Measurements from ENCODE around the gene NFIA.

The NFIA gene

DNA sequence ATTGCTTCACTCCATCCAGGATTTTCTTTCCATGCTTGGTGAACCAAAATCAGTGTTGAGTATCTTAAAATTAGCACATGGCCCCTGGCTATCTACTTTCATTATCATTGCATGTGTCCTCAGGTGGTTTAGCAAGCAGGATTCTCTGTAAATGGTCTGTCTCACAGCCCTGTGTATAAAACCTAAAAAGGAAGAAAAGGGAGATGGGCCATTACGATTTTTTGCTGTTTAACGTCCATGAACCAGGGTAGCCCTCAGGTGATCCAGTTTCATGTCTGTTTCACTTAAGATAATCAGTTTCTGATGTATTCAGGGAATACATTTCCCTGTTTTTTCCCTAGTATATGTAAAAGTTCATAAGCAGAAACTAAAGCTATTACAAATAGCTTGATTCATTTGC, 238.2 kb downstream of the NFIA start (continued):
- no peak for TF ChIP-seq PRDM10 (tag by site-specific recombination; IDR thresholded peaks at IDR 0.05)
- no peak for TF ChIP-seq ZNF776 (tag by site-specific recombination; IDR thresholded peaks at IDR 0.05; ENCODE audit: borderline replicate concordance)
- no peak for TF ChIP-seq ZNF132 (tag by site-specific recombination; IDR thresholded peaks at IDR 0.05; ENCODE audit: borderline replicate concordance)
- TF ChIP-seq TRIM28 (IDR thresholded peaks at IDR 0.05; ENCODE audit: borderline replicate concordance, low read length): no peak
- no peak for TF ChIP-seq ZNF37A (tag by site-specific recombination; IDR thresholded peaks at IDR 0.05)
- no peak for TF ChIP-seq ZFP69B (tag by site-specific recombination; IDR thresholded peaks at IDR 0.05)
- TF ChIP-seq ZNF223 (tag by site-specific recombination; IDR thresholded peaks at IDR 0.05): no peak
- no peak for TF ChIP-seq ZNF768 (tag by site-specific recombination; IDR thresholded peaks at IDR 0.05)
- no peak for TF ChIP-seq ZNF571 (tag by site-specific recombination; IDR thresholded peaks at IDR 0.05)
- TF ChIP-seq, protein P1, sequence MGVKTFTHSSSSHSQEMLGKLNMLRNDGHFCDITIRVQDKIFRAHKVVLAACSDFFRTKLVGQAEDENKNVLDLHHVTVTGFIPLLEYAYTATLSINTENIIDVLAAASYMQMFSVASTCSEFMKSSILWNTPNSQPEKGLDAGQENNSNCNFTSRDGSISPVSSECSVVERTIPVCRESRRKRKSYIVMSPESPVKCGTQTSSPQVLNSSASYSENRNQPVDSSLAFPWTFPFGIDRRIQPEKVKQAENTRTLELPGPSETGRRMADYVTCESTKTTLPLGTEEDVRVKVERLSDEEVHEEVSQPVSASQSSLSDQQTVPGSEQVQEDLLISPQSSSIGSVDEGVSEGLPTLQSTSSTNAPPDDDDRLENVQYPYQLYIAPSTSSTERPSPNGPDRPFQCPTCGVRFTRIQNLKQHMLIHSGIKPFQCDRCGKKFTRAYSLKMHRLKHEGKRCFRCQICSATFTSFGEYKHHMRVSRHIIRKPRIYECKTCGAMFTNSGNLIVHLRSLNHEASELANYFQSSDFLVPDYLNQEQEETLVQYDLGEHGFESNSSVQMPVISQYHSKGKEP (tag by site-specific recombination; IDR thresholded peaks at IDR 0.05): no peak
- no peak for TF ChIP-seq KLF10 (tag by site-specific recombination; IDR thresholded peaks at IDR 0.05)
- no peak for TF ChIP-seq TCF7L2 (IDR thresholded peaks at IDR 0.05; ENCODE audit: borderline replicate concordance, low read depth, low read length)
- TF ChIP-seq ZSCAN30 (tag by site-specific recombination; IDR thresholded peaks at IDR 0.05): no peak
- TF ChIP-seq RBAK (tag by site-specific recombination; IDR thresholded peaks at IDR 0.05): no peak
- TF ChIP-seq ZNF239 (tag by site-specific recombination; IDR thresholded peaks at IDR 0.05): no peak
- TF ChIP-seq ZSCAN23 (tag by site-specific recombination; IDR thresholded peaks at IDR 0.05): no peak

GRCh38 chr1:61322008-61322744, 239.8 kb downstream of the NFIA start:
- ChIA-PET CTCF (no interaction called here), POLR2A (no interaction called here)
- H3K4me3 ChIP-seq (ENCODE audit: low read depth, low read length): no peak overlapping the region
- TF ChIP-seq ZNF394 (tag by site-specific recombination; IDR thresholded peaks at IDR 0.05; ENCODE audit: borderline replicate concordance) (no peak), ZNF202 (tag by site-specific recombination; IDR thresholded peaks at IDR 0.05; ENCODE audit: borderline replicate concordance) (no peak), ZNF692 (tag by site-specific recombination; IDR thresholded peaks at IDR 0.05) (no peak), ZFP41 (tag by site-specific recombination; IDR thresholded peaks at IDR 0.05; ENCODE audit: borderline replicate concordance) (no peak), GLI2 (tag by site-specific recombination; IDR thresholded peaks at IDR 0.05; ENCODE audit: borderline replicate concordance, low read depth) (no peak), SP2 (tag by site-specific recombination; IDR thresholded peaks at IDR 0.05) (no peak), KLF10 (tag by site-specific recombination; IDR thresholded peaks at IDR 0.05) (no peak), ZNF513 (tag by site-specific recombination; IDR thresholded peaks at IDR 0.05) (no peak), ZNF239 (tag by site-specific recombination; IDR thresholded peaks at IDR 0.05) (no peak), ZBTB48 (tag by site-specific recombination; IDR thresholded peaks at IDR 0.05) (no peak), ZBTB8A (tag by site-specific recombination; IDR thresholded peaks at IDR 0.05) (no peak), ZBTB21 (tag by site-specific recombination; IDR thresholded peaks at IDR 0.05) (no peak), KLF9 (tag by site-specific recombination; IDR thresholded peaks at IDR 0.05; ENCODE audit: low read depth) (no peak)
- H3K27ac ChIP-seq (ENCODE audit: extremely low read depth, low read depth, low read length): no peak overlapping the region
- no peaks in the 10 kb centered on the region for H3K9me3 ChIP-seq (ENCODE audit: control insufficient read depth, insufficient read depth, low read depth, low read length)
- H3K4me1 ChIP-seq (ENCODE audit: control insufficient read depth, insufficient read depth, low read length): peaks cover 14% of the 10 kb centered on the region; the same call in 1 of the 2 replicates
- H3K36me3 ChIP-seq (ENCODE audit: control insufficient read depth in 2 of 2, insufficient read depth in 1 of 2, low read length in 2 of 2): no peaks in the 10 kb centered on the region

All from HEK293 (cell line).